Astrocyte (in vitro differentiated cells and primary cell): ENCODE results near the gene CLP1. TPM values are rescaled to one million over a fixed set of nuclear protein-coding genes. Genes with fewer than 3 reads are reported as not detected.

Experiments used
- DNase-seq: peaks from one replicate; pipeline ENCODE4 v3.0.0-alpha.2; 2010; ENCODE audit warnings: low read depth
- FAIRE-seq: peaks from 2 replicates; lab custom pipeline; 2011; peaks lifted over from hg19 to GRCh38; lab: Jason Lieb, UNC
- H2AFZ ChIP-seq: 2 replicates; pipeline ENCODE4 v1.6.0; 2012; ENCODE audit warnings: low read depth, low read length, inconsistent platforms
- H3K27ac ChIP-seq: 2 replicates; pipeline ENCODE4 v1.5.1; 2011; ENCODE audit warnings: low read depth, low read length, inconsistent platforms
- H3K27me3 ChIP-seq: 2 replicates; pipeline ENCODE4 v1.6.0; 2011; ENCODE audit warnings: low read length, inconsistent platforms; ENCODE audit not compliant: insufficient read depth
- H3K36me3 ChIP-seq: 2 replicates; pipeline ENCODE4 v1.5.1; 2011; ENCODE audit warnings: low read length, inconsistent platforms; ENCODE audit not compliant: insufficient read depth
- H3K4me1 ChIP-seq: 2 replicates; pipeline ENCODE4 v1.5.1; 2011; ENCODE audit warnings: low read length, inconsistent platforms; ENCODE audit not compliant: insufficient read depth
- H3K4me2 ChIP-seq: 2 replicates; pipeline ENCODE4 v1.6.0; 2012; ENCODE audit warnings: low read length, inconsistent platforms
- H3K4me3 ChIP-seq: 2 replicates; pipeline ENCODE4 v1.5.1; 2011; ENCODE audit warnings: low read depth, mild to moderate bottlenecking, low read length, inconsistent platforms; ENCODE audit not compliant: insufficient read depth
- H3K79me2 ChIP-seq: 2 replicates; pipeline ENCODE4 v1.6.0; 2012; ENCODE audit warnings: mild to moderate bottlenecking, low read length, inconsistent platforms; ENCODE audit not compliant: insufficient read depth
- H3K9ac ChIP-seq: 2 replicates; pipeline ENCODE4 v1.6.0; 2012; ENCODE audit warnings: mild to moderate bottlenecking, low read length, inconsistent platforms
- H3K9me3 ChIP-seq: 2 replicates; pipeline ENCODE4 v1.5.1; 2012; ENCODE audit warnings: low read depth, mild to moderate bottlenecking, low read length, inconsistent platforms; ENCODE audit not compliant: insufficient read depth
- H4K20me1 ChIP-seq: 2 replicates; pipeline ENCODE4 v1.6.0; 2012; ENCODE audit warnings: low read length, inconsistent platforms; ENCODE audit not compliant: insufficient read depth
- H3K27ac Mint-ChIP-seq: one replicate; pipeline ENCODE4 v1.8.0; 2021; ENCODE audit warnings: mild to moderate bottlenecking, mixed read lengths; ENCODE audit not compliant: unreplicated experiment
- H3K27me3 Mint-ChIP-seq: one replicate; pipeline ENCODE4 v1.8.0; 2021; ENCODE audit warnings: low read depth, mixed read lengths; ENCODE audit not compliant: unreplicated experiment
- H3K36me3 Mint-ChIP-seq: one replicate; pipeline ENCODE4 v1.8.0; 2021; ENCODE audit warnings: low read depth, mixed read lengths; ENCODE audit not compliant: unreplicated experiment
- H3K4me1 Mint-ChIP-seq: one replicate; pipeline ENCODE4 v1.8.0; 2021; ENCODE audit warnings: low read depth, mixed read lengths; ENCODE audit not compliant: unreplicated experiment
- H3K4me3 Mint-ChIP-seq: one replicate; pipeline ENCODE4 v1.8.0; 2021; ENCODE audit warnings: mild to moderate bottlenecking, moderate library complexity, mixed read lengths; ENCODE audit not compliant: unreplicated experiment
- H3K9me3 Mint-ChIP-seq: one replicate; pipeline ENCODE4 v1.8.0; 2021; ENCODE audit warnings: mild to moderate bottlenecking, mixed read lengths; ENCODE audit not compliant: unreplicated experiment
- CTCF ChIP-seq: IDR thresholded peaks from 2 replicates; pipeline ENCODE4 v1.5.1; 2011; ENCODE audit warnings: low read depth, mild to moderate bottlenecking, inconsistent platforms, low read length, moderate library complexity; ENCODE audit not compliant: insufficient read depth
- EZH2 ChIP-seq: IDR thresholded peaks from 2 replicates; pipeline ENCODE4 v1.6.1; 2012; ENCODE audit warnings: mild to moderate bottlenecking, low read length, inconsistent platforms; ENCODE audit not compliant: insufficient read depth
- total RNA-seq: library from RNA; stranded (reverse); gene quantifications from 2 replicates; pipeline ENCODE4 v1.2.1, GENCODE V29; 2021

The CLP1 gene
- total RNA-seq, 1 donor from 2014 or later, result 21.4 TPM

GRCh38 chr11:57639321-57640067 is 18.1 kb upstream of the CLP1 start:
- peaks cover 40% of the 10 kb centered on the region for H3K79me2 ChIP-seq
- FAIRE-seq (no peak), DNase-seq (peak; percentile 51)
- peak overlapping the region; percentile 93 for H3K9ac ChIP-seq
- peaks cover 23% of the 10 kb centered on the region for H3K4me1 ChIP-seq
- no peak overlapping the region for H2AFZ ChIP-seq
- TF ChIP-seq EZH2 (no peak), CTCF (no peak)
- peak overlapping the region; percentile 95 for H3K4me3 Mint-ChIP-seq
- no peaks in the 10 kb centered on the region for H3K36me3 ChIP-seq
- H3K4me1 Mint-ChIP-seq, result peaks cover 29% of the 10 kb centered on the region
- H3K27me3 Mint-ChIP-seq, result peaks cover 4% of the 10 kb centered on the region
- H3K27ac Mint-ChIP-seq, result peak overlapping the region; percentile 80
- peak overlapping the region; percentile 90 for H3K27ac ChIP-seq
- no peaks in the 10 kb centered on the region for H3K9me3 Mint-ChIP-seq
- peak overlapping the region; percentile 94 for H3K4me3 ChIP-seq
- H3K27me3 ChIP-seq, result peaks cover 5% of the 10 kb centered on the region
- H3K4me2 ChIP-seq, result peak overlapping the region; percentile 100
- peaks cover 51% of the 10 kb centered on the region for H4K20me1 ChIP-seq
- no peaks in the 10 kb centered on the region for H3K9me3 ChIP-seq
- no peaks in the 10 kb centered on the region for H3K36me3 Mint-ChIP-seq

- Histone ChIP-seq H3K9me3 (no peaks in the 10 kb centered on the region), H3K4me2 (peak overlapping the region; percentile 100), H3K4me3 (peak overlapping the region; percentile 94), H3K27me3 (no peaks in the 10 kb centered on the region), H3K9ac (peak overlapping the region; percentile 93), H4K20me1 (peaks cover 58% of the 10 kb centered on the region), H3K36me3 (no peaks in the 10 kb centered on the region), H2AFZ (no peak overlapping the region), H3K79me2 (peaks cover 40% of the 10 kb centered on the region), H3K4me1 (peaks cover 27% of the 10 kb centered on the region), H3K27ac (peak overlapping the region; percentile 22)
- peaks cover 36% of the 10 kb centered on the region for H3K4me1 Mint-ChIP-seq
- H3K4me3 Mint-ChIP-seq, result peak overlapping the region; percentile 95
- no peaks in the 10 kb centered on the region for H3K9me3 Mint-ChIP-seq
- TF ChIP-seq CTCF (no peak), EZH2 (no peak)
- H3K27me3 Mint-ChIP-seq, result no peaks in the 10 kb centered on the region
- peak overlapping the region; percentile 75 for H3K27ac Mint-ChIP-seq
- no peaks in the 10 kb centered on the region for H3K36me3 Mint-ChIP-seq
- DNase-seq (no peak), FAIRE-seq (no peak)
Measured at GRCh38 chr11:57640068-57640800, 17.3 kb upstream of the CLP1 start.
